Ovary (tissue), 9 donors: ENCODE data around the gene FZD7. TPM values are rescaled to one million over a fixed set of nuclear protein-coding genes. Genes with fewer than 3 reads are reported as not detected.

Experiments
- DNase-seq, 5 donors: peaks; one replicate each; pipeline ENCODE4 v3.0.0-alpha.2; 2019 to 2020
- H3K27ac ChIP-seq, 2 donors: fragments of 200-600 bp; one replicate each; pipeline versions ENCODE4 v1.5.1 to v1.8.0; 2019 to 2022
- H3K27me3 ChIP-seq: fragments of 200-600 bp; one replicate; pipeline ENCODE4 v1.8.0; 2022
- H3K36me3 ChIP-seq: fragments of 200-600 bp; sonication (generic); one replicate; pipeline ENCODE4 v1.5.1; 2019
- H3K4me1 ChIP-seq: one replicate; pipeline ENCODE4 v1.8.1; 2013; ENCODE audit warnings: mild to moderate bottlenecking, moderate library complexity; ENCODE audit not compliant: insufficient read depth
- H3K4me3 ChIP-seq: fragments of 200-600 bp; sonication (generic); one replicate; pipeline ENCODE4 v1.5.1; 2017
- H3K9me3 ChIP-seq, 2 donors: fragments of 200-600 bp in 1 of 2; sonication (generic) in 1 of 2; one replicate each; pipeline versions ENCODE4 v1.5.1 to v1.8.1; 2013 to 2019; ENCODE audit warnings: mild to moderate bottlenecking in 1 of 2, moderate library complexity in 1 of 2
- CTCF ChIP-seq, 3 donors: fragments of 450-650 bp in 2 of 3; fragments of 200-600 bp in 1 of 3; IDR thresholded peaks; one replicate each; pipeline versions ENCODE4 v1.5.1 to v1.8.0; 2016 to 2022; ENCODE audit warnings: antibody characterized with exemption in 3 of 3, mild to moderate bottlenecking in 1 of 3
- EP300 ChIP-seq: sonication (generic); formaldehyde crosslinking; IDR thresholded peaks from one replicate; pipeline ENCODE4 v1.6.1; 2017; ENCODE audit warnings: antibody characterized with exemption
- POLR2A ChIP-seq: fragments of 450-650 bp; IDR thresholded peaks from one replicate; pipeline ENCODE4 v1.6.1; 2017; ENCODE audit warnings: antibody characterized with exemption, mild to moderate bottlenecking, moderate library complexity
- WGBS, 3 donors: extraction: QIAGEN DNeasy Blood & Tissue Kit in 1 of 3; methylation state at CpG; one replicate each; pipeline versions ENCODE4 v1.1.5 to v1.1.7; 2013 to 2017; 5-methylcytosine and 5-hydroxymethylcytosine counted together
- intact Hi-C, 4 donors: fragments of 100-400 bp; cut with DNase I; formaldehyde crosslinking; loops; one replicate each; pipeline versions ENCODE4 v1.11.0 to v1.15.1; 2022 to 2023
- polyA plus RNA-seq, 2 donors: library from polyadenylated mRNA; stranded (reverse); fragments of 200-250 nt in 1 of 2; fragments of 350-450 nt in 1 of 2; fragmentation: Illumina TruSeq in 1 of 2; extraction: RNeasy Lipid Tissue Mini Kit (QIAGEN cat#74804) in 1 of 2; gene quantifications; one replicate each; pipeline ENCODE4 v1.2.3, GENCODE V29; 2013 to 2014
- total RNA-seq, 7 donors: library from RNA; depleted of rRNA in 2 of 7; stranded (reverse); fragments of >200 nt in 2 of 7; fragmentation: NEBNext Ultra II Directional in 3 of 7; extraction: Animal tissue kit (Norgen Biotek cat#: 25700) in 3 of 7; gene quantifications; one replicate each; pipeline versions ENCODE4 v1.1.0 to v1.2.4, GENCODE V29; 2016 to 2023
- donor health status: DM: no; HTN: no; CAD: no; lungs with moderate emphysema.
- donor health status: DM: no; HTN: no; CAD: no.
- donor health status: Bipolar disorder and iron deficiency.
- donor health status: DM: yes; HTN: yes; CAD: no.
- donor health status: DM: no; HTN: no; CAD: no.
- donor health status: DM: yes; HTN: yes; CAD: no.

Gene FZD7
- total and polyA plus RNA-seq, 9 donors, result 18.4 to 56.3 (median 34.8) TPM

GRCh38 chr2:202023198-202023903 is 10.3 kb upstream of the FZD7 start:
- no peaks in the 10 kb centered on the region for H3K27me3 ChIP-seq
- no peak for TF ChIP-seq CTCF (IDR thresholded peaks at IDR 0.05)
- H3K4me1 ChIP-seq, result peaks cover 3% of the 10 kb centered on the region
- H3K36me3 ChIP-seq, result no peaks in the 10 kb centered on the region
- no peak for DNase-seq
- no peaks in the 10 kb centered on the region for H3K9me3 ChIP-seq
- intact Hi-C loops, result no loop called here
- H3K4me3 ChIP-seq, result no peak overlapping the region
- 53 to 61% (median 58%) methylated on average over 10 of the region's 10 CpGs for WGBS, 3 donors
- no peak overlapping the region for H3K27ac ChIP-seq

GRCh38 chr2:202023904-202024266 is 9.8 kb upstream of the FZD7 start:
- intact Hi-C loops, result no loop called here
- 94 to 98% (median 97%) methylated on average over 8 of the region's 8 CpGs for WGBS, 3 donors
- no peaks in the 10 kb centered on the region for H3K27me3 ChIP-seq
- H3K27ac ChIP-seq, result no peak overlapping the region
- no peak for DNase-seq
- H3K36me3 ChIP-seq, result no peaks in the 10 kb centered on the region
- no peak overlapping the region for H3K4me3 ChIP-seq
- TF ChIP-seq POLR2A (no peak), CTCF (IDR thresholded peaks at IDR 0.05) (no peak), EP300 (no peak)
- H3K9me3 ChIP-seq, result no peaks in the 10 kb centered on the region
- peaks cover 3% of the 10 kb centered on the region for H3K4me1 ChIP-seq

GRCh38 chr2:202024871-202025270 is 8.8 kb upstream of the FZD7 start:
- H3K27me3 ChIP-seq, result no peaks in the 10 kb centered on the region
- no peaks in the 10 kb centered on the region for H3K36me3 ChIP-seq
- no peaks in the 10 kb centered on the region for H3K9me3 ChIP-seq
- TF ChIP-seq CTCF (IDR thresholded peaks at IDR 0.05) (no peak), POLR2A (no peak), EP300 (no peak)
- H3K4me1 ChIP-seq, result peaks cover 3% of the 10 kb centered on the region
- 92 to 96% (median 93%) methylated on average over 9 of the region's 9 CpGs for WGBS, 3 donors
- no peak overlapping the region for H3K4me3 ChIP-seq
- H3K27ac ChIP-seq, result no peak overlapping the region
- DNase-seq, result no peak
- intact Hi-C loops, result no loop called here

- intact Hi-C loops, result no loop called here
- DNase-seq, result no peak
- H3K27me3 ChIP-seq, result no peaks in the 10 kb centered on the region
- TF ChIP-seq CTCF (IDR thresholded peaks at IDR 0.05) (no peak), EP300 (no peak)
- no peaks in the 10 kb centered on the region for H3K4me1 ChIP-seq
- H3K4me3 ChIP-seq, result no peak overlapping the region
- no peaks in the 10 kb centered on the region for H3K36me3 ChIP-seq
- H3K27ac ChIP-seq, result no peak overlapping the region
- H3K9me3 ChIP-seq, result no peaks in the 10 kb centered on the region
- WGBS, 3 donors, result 84 to 93% (median 91%) methylated on average over 5 of the region's 5 CpGs
These were observed 7.8 kb upstream of the FZD7 start for GRCh38 chr2:202025816-202026215.
